SKM-1 treated with dmso at 0.1 percent for 144 hours (cell line): ENCODE data around the gene TBX19.

Experiments
- DNase-seq: peaks from one replicate; lab custom pipeline; 2025; ENCODE audit not compliant: unreplicated experiment; lab: John Stamatoyannopoulos, UW

TBX19 gene

DNA sequence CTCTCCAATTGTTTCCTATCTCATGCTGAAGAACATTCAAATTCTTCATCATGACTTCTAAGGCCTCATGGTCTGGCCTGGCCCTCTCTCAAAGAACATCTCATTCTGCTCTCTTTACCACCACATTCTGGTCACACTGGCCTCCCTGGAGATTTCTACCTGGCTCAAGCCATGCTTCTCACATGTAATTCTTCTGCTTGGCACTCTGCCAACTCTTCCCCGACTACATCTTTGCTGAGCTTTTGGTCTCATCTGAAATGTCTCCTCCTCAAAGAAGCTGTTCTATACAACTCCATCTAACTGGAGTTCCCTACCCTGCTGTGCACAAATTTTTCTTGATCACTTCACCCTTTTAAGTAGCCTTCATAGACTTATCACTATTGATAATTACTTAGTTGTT is 1.4 kb upstream of the TBX19 start:
- no peak for DNase-seq

DNA sequence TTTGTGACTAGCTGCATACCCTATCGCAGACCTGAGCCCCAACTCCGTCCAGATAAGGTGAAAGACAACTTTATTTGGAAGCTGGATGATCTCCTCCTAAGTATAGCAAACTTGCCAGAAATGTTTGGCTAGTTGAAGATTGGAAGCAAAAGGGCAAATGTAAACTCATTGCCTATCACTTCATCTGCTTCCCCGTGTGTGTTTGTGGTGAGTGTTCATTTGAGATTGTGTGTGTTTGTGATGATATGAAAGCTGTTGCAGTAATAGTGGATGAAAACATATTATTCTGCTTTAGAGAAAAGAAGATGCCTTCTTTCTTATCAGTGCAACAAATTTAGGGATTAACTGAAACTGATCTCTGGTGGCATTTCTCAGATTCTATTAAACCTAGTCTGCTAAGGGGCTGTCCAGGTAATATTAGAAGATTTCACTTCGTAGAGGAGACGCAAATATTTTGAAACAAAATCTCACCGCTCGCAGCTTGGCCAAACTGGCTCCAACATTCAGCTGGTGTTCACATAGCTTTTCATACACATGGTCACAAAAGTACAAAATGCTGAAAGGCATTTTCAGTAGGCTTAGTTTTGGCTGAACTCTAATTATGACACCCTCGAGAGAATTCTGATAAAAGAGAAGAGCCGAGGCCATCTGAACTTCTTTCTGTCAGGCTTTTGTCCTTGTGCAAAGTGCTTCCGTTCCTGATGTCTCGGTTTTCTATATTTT is 1.1 kb downstream of the TBX19 start:
- no peak for DNase-seq

DNA sequence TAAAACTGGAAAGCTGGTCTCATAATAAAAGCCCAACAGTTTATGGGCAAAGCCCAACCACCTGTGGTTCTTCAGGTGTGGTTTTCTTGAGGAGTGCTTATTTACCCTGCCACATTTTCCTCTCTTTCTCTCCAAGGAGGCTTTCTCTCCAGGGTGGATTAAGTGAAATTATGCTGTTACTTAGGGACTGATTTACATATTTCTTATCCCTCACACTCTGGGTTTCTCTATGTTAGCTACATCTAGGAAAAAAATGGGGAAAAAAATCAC is 4.8 kb downstream of the TBX19 start:
- DNase-seq = no peak

DNA sequence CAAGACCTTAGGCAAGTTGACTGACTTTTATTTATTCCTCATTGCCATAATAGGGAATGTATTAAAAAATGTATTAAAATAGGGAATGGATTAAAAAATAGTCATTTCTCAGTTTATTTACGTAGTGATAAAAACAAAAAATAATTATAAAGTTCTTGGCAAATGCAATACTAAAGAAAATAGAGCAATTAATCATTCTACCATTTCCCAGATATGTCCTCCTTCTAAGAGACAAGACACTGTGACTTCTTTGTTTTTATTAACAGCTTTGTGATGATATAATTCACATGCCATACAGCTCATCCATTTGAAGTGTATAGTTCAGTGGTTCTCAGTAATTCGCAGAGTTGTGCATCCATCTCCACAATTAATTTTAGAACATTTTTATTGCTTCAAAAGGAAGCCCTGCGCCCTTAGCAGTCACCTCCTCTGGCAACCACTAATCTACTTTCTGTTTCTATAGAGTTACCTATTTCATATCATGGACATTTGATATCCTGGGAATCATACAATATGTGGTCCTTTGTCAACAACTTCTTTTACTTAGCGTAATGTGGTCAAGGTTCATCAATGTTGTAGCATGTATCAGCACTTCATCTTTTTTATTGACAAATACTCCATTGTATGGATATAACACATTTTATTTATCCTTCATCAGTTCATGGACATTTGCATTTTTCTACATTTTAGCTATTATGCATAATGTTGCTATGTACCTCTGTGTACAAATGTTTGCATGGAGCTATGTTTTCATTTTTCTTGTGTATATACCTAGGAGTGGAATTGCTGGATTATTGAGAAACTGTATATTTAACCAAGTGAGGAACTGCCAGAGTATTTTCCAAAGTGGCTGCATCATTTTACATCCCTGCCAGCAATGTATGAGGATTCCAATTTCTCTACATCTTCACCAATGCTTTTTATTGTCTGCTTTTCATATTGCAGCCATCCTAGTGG is 5.6 kb downstream of the TBX19 start:
- DNase-seq = no peak

DNA sequence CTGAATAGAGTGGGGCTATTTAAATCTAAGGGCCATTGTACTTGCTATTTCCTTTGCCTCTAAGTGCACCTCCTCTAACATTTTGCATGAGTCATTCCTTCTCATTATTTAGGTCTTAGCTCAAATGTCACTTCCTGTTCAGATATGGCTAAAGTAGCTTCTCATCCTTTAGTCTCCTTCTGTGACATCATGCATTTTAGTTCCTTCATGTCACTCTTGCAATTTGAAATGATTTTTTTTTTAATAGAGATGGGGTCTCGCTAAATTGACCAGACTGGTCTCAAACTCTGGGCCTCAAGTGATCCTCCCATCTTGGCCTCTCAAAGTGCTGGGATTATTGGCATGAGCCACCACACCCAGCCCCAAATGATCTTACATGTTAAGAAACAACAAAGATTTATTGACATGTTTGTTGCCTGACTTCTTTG is 6.6 kb downstream of the TBX19 start:
- peak; percentile 22 for DNase-seq

DNA sequence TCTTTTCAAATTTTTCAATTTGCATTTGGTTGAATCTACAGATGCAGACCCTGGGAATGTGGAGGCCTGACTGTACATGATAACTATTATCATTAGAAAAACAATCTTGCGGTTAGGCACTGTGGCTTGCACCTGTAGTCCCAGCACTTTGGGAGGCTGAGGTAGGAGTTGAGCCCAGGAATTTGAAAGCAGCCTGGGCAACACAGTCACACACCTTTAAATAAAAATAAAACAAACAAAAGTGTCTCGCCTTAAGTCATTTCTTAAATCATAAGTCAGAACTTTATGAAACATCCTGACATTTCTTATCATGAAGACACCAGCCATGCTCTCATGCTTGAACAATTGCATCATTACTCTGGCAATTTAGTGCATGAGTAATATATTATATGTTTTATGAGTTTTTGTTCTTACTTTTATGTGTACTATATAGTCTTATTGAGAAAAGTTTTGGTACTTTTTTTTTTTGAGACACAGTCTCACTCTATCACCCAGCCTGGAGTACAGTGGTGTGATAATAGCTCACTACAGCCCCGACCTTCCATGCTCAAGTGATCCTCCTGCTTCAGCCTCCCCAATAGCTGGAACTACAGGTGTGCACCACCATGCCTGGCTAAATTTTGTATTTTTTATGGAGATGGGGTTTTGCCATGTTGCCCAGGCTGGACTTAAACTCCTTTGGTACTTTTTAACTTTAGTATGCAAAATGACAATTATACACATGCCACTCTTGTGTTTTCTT is 7.8 kb downstream of the TBX19 start:
- DNase-seq = no peak

DNA sequence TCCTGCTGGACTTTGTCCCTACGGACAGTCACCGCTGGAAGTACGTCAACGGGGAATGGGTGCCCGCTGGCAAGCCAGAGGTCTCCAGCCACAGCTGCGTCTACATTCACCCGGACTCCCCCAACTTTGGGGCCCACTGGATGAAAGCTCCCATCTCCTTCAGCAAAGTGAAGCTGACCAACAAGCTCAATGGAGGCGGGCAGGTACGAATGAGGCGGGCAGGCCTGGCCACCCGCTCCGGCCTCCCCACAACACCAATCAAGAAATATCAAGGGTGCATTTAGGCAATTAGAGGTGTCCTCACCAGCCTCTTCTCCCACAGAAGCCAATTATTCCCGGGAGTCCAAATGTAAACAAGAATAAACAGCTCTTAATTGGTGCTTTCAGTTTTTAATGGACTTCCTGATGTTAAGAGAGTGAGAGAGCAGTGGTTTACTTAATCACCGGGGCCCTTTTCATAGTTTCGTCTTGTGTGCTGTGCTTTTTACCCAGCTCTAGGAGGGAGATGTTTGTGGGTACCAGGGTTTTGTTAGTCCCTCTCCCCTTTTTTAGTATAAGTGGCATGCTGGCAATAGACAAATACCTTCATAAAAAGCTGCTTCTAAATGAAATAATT is 10.7 kb downstream of the TBX19 start:
- DNase-seq = no peak

DNA sequence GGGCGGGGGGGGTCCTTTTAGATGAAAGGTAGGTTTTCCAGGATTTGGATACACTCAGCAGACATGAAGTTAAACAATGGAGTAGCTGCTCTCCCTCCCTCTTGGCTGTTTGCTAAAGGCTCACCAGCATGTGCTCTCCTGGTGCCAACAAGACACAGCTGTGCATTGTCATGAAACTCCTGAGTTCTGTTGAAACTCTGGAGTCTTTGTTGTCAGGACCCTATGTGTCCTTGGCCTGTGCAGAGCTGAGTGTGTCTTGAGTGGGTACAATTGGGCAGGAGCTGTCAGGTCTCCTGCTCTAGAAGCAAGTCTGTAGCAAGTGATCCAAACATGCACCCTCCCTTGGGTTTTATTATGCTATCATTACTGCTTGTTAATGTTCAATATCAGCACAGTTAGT is 12.7 kb downstream of the TBX19 start:
- no peak for DNase-seq

DNA sequence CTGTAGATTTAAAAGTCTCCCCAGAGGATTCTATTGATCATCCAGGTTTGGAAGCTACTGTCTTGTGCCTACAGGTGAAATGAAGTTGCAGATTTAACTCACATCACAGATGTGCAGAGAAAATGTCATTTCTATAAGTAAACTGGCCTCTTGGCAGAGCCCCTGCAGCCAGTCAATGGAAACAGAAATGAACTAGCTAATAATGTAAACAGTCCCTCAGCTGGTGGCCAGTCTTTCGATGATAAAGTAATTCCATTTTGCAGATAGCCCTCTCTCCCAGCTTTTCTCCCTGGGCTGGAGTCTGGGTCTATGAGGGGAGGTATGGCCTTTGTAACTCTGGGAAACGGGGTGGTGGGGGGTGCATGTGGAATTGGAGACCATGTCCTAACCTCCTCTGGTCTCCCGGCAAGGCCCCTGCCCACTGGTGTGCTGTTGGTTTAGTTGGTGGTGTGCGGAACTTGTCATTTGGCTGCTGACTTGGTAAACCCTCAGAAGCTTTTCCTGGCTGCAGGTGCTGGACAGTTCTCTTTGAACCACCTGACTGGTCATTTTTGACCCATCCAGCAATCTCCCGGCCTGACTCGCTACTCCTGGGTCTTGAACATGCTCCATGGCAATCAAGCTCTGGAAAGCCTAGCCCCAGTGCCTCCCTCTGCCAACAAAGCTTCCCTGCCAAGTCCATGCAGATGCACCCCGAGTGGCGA is 14.9 kb downstream of the TBX19 start:
- no peak for DNase-seq

DNA sequence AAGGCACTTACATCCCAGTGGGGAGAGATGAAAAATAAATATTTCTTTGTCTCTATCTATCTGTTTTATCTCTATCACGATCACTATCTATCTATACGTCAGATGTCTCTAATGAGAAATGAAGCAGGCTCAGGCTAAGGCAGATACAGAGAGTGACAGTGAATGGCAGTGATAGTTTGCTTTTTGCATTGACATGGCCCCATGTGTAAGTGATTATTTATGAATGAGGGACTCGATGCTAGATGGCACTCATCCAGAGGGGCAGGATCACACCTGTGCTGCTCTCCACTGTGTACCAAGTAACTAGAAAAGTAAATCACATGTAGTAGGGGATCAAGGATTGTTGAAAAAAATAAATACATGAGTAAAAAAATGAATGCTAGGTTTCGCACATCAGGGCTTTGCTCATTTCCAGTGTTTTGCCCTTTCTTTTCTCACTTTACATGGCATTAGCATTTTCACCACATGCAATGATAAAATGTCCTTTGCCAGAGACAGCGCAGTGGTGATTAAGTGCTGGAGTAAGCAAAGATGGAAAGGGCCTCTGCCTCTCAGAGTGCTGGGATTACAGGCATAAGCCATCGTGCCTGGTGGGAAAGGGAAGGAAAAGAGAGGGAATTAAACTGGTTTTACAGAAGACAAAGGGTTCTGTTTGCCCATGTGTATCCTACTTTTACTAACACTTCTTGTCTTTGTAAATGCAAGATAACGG is 16.5 kb downstream of the TBX19 start:
- DNase-seq = no peak

DNA sequence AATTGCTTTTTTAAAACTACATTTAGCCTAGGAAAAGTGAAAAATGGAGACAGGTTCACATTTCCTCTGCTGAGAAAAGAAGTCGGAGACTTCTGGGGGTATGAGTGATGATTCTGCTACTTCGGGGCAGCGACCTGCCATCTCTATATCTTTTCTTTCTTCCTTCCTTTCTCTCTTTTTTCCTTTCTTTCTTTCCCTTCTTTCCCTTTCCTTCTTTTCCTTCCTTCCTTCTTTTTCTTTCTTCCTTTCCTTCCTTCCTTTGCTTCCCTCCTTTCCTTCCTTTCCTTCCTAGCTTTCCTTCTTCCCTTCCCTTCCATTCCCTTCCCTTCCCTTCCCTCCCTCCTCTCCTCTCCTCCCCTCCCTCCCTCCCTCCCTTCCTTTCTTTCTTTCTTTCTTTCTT is 17.8 kb downstream of the TBX19 start:
- DNase-seq = no peak

DNA sequence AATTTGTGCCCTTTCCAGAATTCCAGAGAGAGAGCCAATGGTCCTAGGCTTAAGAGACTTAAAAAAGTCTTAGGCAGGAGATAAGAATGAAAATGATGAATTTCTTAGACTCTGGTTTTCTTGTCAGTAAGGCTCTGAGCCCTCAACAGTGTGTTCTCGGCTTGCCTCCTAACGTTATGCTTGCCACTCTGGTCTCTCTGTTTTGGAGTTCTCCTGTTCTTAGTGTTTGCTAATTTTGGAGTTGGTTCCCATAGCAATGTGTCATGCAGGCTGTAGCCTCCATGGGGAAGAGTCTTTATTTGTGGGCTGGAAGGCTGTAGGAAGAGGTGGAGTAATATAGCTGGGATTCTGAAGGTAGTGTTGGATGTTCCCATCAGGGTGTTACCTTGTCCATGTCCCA is 19.9 kb downstream of the TBX19 start:
- DNase-seq = no peak

DNA sequence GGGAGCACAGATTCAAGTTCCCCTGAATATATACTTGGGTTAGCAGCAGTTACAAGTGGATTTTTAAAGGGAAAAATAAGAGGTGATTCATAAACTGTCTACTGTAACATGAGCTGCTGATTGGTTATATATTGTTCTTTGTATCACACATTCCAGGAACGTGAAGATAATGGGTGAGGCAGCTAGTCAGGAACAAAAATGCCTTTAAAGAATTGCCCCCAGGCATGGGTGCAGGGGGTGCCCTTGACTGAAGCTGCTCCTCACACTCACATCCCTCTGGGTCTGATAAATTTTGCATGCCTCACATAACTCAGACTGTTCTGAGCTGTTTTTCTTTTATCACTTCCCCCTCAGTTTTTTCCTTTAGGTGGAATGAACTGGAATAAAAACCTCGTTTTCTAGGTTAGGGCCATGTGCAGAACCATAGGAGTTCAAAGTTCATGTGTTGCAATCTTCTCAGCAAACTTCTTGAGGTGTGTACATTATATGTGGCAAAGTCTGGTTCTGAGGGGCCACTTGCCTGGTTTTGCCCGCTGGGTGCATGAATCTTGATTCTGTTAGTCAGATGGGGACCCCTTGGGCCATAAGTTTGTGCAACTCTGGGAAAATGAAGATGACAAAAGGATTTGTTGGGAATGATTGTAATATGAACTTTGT is 21.1 kb downstream of the TBX19 start:
- no peak for DNase-seq

DNA sequence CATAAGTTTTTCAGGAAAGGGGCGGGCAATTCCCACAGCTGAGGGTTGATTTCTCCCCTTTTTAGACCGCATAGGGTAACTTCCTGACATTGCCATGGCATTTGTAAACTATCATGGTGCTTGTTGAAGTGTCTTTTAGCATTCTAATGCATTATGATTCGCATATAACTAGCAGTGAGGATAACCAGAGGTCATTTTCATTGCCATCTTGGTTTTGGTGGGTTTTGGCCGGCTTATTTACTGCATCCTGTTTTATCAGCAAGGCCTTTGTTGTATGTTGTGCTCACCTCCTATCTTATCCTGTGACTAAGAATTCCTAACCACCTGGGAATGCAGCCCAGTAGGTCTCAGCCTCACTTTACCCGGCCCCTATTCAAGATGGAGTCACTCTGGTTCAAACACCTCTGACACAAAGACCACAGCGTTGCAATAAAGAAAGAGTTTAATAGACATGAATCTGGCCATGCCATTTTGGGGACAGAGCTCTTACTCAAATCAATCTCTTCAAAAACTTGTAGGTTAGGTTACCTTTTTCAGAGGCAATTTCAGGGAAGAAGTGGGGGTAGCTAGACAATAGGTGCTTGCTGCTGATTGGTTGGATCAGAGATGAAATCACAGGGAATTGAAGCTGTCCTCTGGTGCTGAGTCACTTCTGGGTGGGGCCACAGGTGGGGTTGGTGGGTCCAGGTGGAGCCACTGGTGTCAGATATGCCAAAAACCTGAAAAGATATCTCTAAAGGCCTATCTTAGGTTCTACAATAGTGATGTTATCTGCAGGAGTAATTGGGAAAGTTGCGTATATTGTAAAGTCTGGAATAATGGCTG is 23.3 kb downstream of the TBX19 start:
- no peak for DNase-seq

DNA sequence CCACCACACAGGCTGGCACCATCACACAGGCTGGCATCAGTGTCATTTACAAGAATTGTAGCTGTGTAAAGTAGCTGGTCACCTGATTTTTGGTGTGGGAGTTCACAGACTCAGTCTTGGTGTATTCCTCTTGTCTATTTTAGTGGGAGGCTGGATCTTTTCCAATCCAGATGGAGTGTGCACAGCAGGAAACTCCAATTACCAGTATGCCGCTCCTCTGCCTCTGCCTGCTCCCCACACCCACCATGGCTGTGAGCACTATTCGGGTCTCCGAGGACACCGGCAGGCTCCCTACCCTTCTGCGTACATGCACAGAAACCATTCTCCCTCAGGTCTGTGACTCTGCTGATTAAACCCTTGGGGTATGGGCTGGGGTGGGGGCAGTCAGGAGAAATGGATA is 24.2 kb downstream of the TBX19 start:
- DNase-seq = no peak

DNA sequence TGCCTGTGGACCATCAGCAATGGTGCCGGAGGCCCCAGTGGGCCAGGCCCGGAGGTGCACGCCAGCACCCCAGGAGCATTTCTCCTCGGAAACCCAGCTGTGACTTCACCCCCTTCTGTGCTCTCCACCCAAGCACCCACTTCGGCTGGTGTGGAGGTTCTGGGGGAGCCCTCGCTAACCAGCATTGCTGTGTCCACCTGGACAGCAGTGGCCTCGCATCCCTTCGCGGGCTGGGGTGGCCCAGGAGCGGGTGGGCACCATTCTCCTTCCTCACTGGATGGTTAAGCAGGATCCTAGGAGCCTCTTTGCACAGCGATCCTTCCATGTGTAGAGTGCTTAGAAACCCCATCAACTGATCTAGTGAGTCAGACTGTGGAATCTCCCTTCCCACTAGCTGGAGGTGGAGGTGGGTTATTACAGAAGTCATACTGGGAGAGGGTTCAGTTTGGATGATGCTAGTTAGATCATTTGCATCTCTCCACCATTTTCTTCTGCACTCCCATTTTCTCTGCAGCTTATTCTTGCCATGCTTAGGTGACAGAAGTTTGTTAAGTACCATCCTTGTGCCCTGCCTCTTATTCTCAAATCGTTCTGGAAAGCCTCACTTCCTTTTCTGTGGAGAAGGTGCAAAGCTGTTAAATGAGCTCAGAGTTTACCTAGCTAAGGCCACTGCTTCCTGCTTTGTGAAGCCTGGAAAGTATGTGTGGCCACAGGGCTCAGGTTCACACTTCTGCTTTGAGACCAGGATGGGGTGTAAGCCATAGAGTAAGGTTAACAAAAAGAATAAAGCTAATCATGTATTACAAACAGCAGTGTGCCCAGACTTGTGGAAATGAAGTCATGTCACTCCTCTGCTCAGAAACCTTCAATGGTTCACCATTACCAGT is 32.3 kb downstream of the TBX19 start:
- peak; percentile 31 for DNase-seq

DNA sequence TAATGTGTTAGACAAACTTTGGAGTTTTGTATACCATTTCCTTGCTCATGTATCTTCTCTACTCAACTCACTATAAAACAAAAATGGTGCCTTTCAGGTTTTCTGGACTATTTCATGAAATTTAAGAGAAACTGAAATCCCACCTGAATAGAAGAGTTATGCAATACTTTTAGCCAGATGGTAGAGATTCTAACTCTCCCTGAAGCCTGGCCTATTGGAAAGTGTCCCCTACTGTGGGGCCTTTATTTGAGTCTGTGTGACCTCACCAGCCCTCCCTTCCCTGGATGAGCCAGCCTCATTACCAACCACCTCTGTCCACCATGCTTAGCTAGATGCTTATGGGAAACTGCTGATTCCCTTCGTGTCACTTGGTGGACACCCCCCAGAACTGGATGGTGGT is 35.5 kb downstream of the TBX19 start:
- DNase-seq = no peak

DNA sequence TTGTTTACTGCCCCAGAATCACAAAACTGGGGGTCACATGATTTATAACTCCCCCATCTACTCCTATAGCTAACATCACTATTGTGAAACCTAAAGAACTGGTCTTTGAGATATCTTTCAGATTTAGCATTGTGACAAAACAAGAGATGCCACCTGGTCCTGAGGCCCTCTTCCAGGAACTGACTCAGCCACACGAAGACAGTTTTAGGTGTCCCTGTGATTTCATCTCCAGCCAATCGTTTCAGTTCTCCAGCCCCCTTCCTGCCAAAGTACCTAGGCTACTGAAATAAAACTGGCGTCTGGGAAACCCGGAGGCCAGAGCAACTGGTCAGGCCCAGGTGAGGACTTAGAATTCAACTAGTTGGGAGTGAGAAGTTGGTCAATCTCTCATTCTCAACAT is 36.6 kb downstream of the TBX19 start:
- DNase-seq = no peak
